Fibroblast of skin of left quadriceps (primary cell): ENCODE data around the gene ZNF408.
A peak's percentile ranks its signal among the peaks of the same experiment; 100 is the strongest.

Experiments used
- DNase-seq, 2 experiments: peaks; one replicate each; pipeline ENCODE4 v3.0.0-alpha.2; 2013; ENCODE audit warnings: low read depth in 2 of 2

The ZNF408 gene

DNA sequence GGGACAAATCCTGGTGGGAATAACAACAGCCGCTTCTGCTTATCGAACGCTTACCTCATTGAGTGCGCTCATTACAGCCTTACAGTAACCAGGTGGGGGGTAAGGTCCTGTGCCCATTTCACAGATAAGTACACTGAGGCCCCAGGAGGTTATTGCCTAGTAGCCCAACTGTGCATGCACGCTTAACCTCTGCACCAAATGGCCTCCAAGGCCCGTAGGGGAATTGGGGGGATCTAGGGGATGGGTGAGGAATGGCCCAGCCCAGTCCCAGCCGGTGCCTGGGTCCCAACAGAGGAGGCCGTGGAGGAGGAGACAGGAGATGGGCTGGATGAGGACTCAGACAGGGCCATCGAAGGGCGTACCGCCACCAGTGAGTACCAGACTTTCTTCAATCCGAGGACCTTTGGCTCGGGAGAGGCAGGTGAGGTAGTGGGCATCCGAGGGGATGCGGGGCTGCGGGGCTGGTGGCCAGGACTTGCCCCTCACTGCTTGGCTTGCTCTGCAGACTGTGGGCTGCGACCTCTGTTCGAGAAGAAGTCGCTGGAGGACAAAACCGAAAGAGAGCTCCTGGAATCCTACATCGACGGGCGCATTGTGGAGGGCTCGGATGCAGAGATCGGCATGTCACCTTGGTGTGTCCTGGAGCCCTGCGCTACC, 25.5 kb downstream of the ZNF408 start:
- no peak for DNase-seq

DNA sequence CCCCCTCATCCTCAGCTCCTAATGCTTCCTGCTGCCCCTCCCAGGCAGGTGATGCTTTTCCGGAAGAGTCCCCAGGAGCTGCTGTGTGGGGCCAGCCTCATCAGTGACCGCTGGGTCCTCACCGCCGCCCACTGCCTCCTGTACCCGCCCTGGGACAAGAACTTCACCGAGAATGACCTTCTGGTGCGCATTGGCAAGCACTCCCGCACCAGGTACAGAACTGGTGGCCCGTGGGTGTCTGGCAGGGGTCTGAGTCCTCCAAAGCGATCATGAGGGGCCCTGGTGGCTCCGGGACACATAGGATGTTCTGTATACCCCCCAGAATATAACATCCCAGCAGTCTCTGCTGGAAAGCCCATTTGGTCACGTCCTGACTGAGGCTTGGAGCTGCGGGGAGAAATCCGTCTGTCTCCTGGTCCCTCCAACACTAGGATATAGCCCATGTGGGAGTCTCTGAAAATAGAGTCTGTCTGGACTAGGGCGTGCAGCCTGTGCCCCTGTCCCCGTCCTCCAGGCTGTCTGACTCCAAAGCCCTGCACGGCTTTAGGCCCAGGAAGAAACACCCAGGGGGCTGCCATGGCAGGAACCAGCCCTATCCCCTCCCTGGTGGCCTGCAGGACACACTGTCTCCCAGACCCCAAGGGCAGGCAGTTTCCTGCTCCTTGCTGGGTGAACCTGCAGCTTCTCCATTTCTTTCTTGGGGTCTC, 27.3 kb downstream of the ZNF408 start:
- no peak for DNase-seq

DNA sequence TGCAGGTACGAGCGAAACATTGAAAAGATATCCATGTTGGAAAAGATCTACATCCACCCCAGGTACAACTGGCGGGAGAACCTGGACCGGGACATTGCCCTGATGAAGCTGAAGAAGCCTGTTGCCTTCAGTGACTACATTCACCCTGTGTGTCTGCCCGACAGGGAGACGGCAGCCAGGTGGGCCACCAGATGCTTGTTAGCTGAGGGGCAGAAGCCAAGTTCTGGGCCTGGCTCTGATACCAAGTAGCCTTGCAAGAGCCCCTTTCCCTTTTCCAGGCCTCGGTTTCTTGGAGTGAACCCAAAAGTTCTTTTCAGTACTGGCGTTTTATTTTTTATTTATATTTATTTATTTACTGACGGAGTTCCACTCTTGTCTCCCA, 27.8 kb downstream of the ZNF408 start:
- no peak for DNase-seq

DNA sequence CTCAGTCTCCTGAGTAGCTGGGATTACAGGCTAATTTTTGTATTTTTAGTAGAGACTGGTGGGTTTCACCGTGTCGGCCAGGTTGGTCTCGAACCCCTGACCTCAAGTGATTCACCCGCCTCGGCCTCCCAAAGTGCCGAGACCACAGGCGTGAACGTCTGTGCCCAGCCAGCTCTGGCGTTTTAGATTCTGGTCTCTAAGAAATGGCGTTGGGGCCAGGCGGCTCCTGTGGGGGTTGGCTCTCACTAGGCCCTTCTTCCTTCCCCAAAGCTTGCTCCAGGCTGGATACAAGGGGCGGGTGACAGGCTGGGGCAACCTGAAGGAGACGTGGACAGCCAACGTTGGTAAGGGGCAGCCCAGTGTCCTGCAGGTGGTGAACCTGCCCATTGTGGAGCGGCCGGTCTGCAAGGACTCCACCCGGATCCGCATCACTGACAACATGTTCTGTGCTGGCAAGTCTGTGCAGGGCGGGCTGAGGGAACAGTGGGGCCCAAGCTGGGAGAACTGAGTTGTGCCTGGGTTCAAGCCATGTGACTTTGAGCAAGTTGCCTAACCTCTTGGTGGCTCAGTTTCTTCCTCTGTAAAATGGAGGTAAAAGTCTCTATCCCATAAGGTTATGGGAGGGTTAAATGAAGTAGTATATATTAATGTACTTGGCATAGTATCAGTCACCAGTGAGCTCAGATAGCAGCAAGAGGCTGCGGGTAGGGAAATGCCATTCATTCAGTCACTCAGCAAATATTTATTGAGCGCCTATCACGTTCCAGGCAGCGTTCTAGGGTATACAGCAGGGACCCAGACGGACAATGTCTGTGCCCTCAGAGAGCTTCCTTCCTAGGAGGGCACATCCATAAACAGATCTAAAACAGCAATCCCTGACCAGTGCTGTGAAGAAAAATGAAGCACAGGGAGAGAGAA, 28.5 kb downstream of the ZNF408 start:
- DNase-seq = no peak

DNA sequence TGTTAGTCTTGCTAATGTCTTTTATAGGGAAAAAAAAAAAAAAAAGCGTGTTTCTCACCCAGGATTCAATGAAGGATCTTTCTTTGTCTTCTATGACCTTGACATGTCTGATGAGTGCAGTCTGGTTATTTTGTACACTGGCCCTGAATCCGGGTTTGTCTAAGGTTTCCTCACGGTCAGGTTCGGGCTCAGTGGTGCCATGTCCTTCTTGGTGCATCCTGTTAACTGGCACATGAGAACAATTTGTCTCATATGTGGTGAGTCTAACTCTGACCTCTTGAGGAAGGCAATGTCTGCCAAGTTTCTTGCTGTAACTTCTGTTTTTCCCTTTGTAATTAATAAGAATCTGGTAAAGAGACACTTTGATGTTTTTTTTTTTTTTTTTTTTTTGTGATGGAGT, 30.7 kb downstream of the ZNF408 start:
- DNase-seq = no peak

DNA sequence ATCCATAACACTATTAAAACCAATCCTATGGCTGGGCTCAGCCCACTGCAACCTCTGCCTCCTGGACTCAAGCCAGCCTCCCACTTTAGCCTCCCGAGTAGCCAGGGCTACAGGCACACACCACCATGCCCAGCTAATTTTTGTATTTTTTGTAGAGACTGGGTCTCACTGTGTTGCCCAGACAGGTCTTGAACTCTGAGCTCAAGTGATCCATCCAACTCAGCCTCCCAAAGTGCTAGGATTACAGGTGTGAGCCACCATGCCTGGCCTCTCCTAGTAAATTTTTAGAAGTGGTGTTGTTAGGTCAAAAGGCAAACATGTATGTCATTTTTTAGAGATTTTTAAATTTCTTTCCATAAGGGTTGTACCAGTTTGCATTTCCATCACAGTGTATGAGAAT, 32.4 kb downstream of the ZNF408 start:
- DNase-seq = no peak

DNA sequence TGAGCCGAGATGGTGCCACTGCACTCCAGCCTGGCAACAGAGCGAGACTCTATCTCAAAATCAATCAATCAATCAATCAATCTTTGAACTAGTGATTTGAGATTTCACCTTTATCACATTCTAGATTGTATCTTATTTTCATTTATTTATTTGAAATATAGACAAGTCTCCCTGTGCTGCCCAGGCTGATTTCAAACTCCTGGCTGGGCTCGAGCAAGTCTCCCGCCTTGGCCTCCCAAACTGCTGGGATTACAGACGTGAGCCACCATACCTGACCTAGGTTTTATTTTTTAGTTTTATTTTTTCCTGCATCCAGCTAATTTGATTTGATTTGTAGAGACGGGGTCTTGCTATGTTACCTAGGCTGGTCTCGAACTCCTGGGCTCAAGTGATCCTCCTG, 35.3 kb downstream of the ZNF408 start:
- DNase-seq = no peak

DNA sequence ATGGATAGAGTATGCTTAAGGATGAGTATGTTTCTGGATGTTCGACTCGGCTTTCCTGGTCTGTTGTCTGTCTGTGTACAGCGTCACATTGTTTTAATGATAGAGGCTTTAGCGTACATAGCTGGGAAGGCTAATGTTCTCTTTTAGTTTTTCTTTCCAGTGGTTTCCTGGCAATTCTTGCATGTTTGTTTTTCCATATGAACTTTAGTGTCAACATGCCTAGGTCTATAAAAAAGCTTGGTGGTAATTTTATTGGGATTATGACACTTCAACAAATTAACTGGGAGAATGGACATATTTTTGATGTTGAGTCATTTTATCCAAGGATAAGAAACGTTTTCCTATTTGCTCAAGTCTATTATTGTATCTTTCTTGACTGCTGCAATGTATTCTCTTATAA, 35.8 kb downstream of the ZNF408 start:
- peak; percentile 20 to 25 for DNase-seq

DNA sequence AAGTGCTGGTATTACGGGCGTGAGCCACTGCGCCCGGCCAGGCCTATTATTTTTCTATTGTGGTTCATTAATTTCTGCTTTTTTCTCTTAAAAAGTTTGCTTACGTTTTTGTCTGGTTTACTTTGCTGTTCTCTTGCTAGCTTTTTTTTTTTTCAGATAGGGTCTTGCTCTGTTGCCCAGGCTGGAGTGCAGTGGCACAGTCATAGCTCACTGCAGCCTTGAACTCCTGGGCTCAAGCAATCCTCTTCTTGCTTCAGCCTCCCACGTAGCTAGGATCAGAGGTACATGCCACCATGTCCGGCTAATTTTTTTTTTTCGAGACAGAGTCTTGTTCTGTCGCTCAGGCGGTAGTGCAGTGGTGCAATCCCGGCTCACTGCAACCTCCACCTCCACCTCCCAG, 36.9 kb downstream of the ZNF408 start:
- no peak for DNase-seq

DNA sequence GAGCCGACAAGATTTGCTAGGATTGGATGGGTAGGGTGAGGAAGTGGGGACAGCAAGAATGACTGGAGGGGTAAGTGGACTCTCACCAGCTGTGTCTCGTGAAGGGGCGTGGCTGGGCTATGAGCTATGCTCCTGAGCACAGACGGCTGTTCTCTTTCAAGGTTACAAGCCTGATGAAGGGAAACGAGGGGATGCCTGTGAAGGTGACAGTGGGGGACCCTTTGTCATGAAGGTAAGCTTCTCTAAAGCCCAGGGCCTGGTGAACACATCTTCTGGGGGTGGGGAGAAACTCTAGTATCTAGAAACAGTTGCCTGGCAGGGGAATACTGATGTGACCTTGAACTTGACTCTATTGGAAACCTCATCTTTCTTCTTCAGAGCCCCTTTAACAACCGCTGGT, 38.1 kb downstream of the ZNF408 start:
- DNase-seq = no peak

DNA sequence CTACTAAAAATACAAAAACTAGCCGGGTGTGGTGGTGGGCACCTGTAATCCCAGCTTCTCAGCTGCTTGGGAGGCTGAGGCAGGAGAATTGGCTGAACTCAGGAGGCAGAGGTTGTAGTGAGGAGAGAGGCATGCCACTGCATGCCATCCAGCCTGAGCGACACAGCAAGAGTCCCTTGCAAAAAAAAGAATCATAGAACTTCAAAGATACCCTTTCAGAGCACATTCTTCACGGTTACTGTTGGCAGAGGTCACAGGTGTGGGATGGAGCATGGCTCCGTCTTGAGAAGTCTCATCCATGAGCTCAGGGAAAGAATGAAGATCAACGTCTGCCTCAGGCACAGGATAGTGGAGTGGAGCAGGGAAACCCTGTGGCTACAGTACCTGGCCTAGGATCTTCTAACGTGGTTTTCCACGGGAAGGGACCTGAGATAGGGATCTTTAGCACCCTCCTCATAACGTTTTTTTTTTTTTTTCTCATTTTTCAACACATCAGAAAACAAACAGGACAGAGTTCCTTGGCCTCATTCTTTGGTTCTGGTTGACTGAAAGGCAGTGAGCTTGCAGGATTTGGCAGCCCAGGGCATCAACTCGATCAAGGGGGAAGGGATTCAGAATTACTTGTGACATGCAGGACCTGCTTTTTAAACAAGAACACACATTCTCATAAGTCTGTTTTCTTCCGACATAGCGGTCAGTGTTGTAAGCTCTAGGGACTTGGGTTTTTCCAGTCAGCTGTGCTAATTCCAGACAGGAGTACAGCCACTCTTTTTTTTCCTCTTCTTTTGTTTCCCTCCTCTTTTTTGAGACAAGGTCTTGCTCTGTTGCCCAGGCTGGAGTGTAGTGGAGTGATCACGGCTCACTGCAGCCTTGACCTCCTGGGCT, 41.0 kb downstream of the ZNF408 start:
- no peak for DNase-seq

DNA sequence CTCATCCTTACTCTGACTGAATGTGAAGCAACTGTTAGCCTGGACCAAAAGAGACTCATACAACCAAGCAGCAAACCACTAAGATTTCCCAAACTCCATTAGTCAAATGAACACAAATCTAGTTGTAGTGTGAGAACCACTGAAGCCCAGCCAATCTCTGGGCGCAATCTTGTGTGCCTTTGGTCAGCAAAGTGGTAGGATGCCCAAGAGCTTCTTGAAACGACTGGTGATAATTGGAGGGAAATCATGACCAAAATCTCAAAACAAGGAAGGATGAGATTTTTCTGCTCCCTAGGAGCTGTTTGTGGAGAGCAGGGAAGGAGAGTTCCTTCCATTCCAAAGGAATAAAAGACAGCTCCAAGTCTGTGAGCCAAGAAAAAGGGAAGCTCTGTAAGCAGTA, 42.2 kb downstream of the ZNF408 start:
- DNase-seq = no peak

DNA sequence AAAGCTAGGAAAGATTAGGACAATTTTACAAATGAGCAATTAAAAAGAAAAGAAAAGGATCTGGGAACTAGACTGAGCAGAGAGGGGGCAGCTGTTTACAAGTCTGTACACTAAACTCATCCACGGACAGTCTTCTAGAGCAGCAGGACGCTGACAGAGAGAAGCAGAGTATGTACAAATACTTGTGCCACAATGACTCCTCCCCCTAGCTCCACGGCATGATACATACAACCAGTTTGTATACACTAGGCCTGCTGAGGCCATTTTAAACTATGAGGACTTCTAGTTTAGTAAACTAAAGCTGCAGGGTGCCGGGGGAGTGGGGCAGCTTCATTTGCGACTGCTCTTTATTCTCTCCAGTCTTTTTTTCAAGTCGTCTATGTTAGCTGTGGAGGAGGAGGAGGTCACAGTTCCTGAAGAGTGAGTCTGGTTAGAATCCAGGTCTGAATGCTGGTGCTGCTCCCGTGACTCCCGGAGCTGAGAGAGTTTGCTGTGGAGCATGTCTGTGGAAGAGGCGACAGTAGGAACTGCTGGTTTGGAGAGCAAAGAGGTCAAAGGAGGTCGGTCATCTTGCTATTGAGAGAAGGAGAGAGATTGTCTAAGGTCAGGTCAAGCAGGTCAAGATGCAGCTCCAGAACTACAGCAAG, 43.0 kb downstream of the ZNF408 start:
- DNase-seq = no peak

DNA sequence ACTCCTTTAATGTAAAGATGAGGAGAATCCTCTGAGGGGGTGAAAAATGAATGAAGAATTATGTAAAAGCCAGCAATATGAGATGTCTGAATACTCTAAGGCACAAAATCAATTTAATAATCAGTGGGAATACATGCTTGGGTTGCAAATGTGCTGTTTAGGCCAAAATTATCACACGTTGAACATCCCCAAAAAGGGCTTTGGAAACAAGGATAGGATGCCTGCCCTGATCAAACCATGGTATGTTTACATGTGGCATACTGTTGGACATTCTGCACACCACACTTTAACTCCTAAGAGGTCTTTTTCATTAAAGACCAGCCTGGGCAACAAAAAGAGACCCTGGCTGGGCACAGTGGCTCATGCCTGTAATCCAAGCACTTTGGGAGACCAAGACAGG, 44.5 kb downstream of the ZNF408 start:
- DNase-seq = no peak

DNA sequence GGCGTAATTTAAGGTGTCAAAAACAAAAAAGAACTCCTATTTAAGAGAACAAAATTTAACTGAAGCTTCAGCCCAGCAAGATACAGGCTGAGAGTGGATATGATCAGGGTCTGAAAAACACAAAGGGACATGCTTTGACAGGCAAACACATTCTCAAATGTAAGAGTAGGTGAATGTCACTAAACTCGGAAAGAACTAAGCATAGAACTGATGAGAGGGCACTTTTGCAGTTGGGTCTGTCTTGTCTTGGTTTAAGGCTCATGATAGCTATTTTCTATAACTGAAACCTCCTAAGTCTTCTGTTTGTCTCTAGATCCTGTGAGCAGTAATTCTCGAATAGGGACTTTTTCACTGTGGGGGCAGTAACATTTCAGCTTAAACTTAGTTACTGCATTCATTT, 45.2 kb downstream of the ZNF408 start:
- DNase-seq = no peak

DNA sequence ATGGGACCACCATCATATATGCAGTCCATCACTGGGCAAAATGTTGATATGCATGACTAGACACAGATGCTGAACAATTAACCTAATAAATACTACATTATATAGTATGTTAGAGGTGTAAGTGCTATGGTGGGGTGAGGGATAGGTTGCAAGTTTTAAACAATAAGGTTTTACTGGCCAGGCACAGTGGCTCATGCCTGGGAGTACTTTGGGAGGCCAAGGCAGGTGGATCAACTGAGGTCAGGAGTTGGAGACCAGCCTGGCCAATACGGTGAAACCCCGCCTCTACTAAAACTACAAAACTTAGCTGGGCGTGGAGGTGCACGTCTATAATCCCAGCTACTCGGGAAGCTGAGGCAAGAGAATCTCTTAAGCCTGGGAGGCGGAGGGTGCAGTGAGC, 46.3 kb downstream of the ZNF408 start:
- DNase-seq = no peak
